GM06990 (cell line): Measurements from ENCODE around the gene ASAP3.

Experiments used
- DNase-seq: peaks from one replicate; pipeline ENCODE4 v3.0.0-alpha.2; 2011; ENCODE audit not compliant: insufficient read length; ENCODE audit errors: extremely low read depth
- H3K27me3 ChIP-seq: replicated peaks from 2 replicates; pipeline ENCODE4 v1.6.0; 2011; ENCODE audit warnings: low read length; ENCODE audit not compliant: control insufficient read depth, insufficient read depth
- H3K36me3 ChIP-seq: 2 replicates; pipeline ENCODE4 v1.5.1; 2011; ENCODE audit warnings: low read length; ENCODE audit not compliant: control insufficient read depth, insufficient read depth
- H3K4me3 ChIP-seq: replicated peaks from 2 replicates; pipeline ENCODE4 v1.5.1; 2011; ENCODE audit warnings: low read depth, mild to moderate bottlenecking, control low read depth, low read length
- CTCF ChIP-seq: IDR thresholded peaks from 2 replicates; pipeline ENCODE4 v1.5.1; 2011; ENCODE audit warnings: low read length, control low read depth, mild to moderate bottlenecking, inconsistent platforms; ENCODE audit not compliant: insufficient read depth, poor library complexity, severe bottlenecking

The ASAP3 gene

GRCh38 chr1:23437355-23437664 is 46.7 kb downstream of the ASAP3 start:
- Histone ChIP-seq H3K36me3 (no peaks in the 10 kb centered on the region), H3K27me3 (no peaks in the 10 kb centered on the region; the same call in 1 of the 2 replicates), H3K4me3 (no peak overlapping the region)
- TF ChIP-seq CTCF, result no peak
- no peak for DNase-seq

GRCh38 chr1:23436520-23437354 is 47.2 kb downstream of the ASAP3 start:
- DNase-seq, result no peak
- Histone ChIP-seq H3K4me3 (no peak overlapping the region), H3K36me3 (no peaks in the 10 kb centered on the region), H3K27me3 (no peaks in the 10 kb centered on the region; the same call in 1 of the 2 replicates)
- TF ChIP-seq CTCF, result no peak

- TF ChIP-seq CTCF, result no peak
- no peak for DNase-seq
- Histone ChIP-seq H3K27me3 (no peaks in the 10 kb centered on the region; the same call in 1 of the 2 replicates), H3K4me3 (no peak overlapping the region), H3K36me3 (no peaks in the 10 kb centered on the region)
Measured at GRCh38 chr1:23434260-23434775, 49.7 kb downstream of the ASAP3 start.

- DNase-seq, result no peak
- TF ChIP-seq CTCF, result no peak
- H3K27me3 ChIP-seq, result no peaks in the 10 kb centered on the region; the same call in none of the 2 replicates
- no peak overlapping the region for H3K4me3 ChIP-seq
- no peaks in the 10 kb centered on the region for H3K36me3 ChIP-seq
Measured at GRCh38 chr1:23433122-23433521, 50.9 kb downstream of the ASAP3 start.

GRCh38 chr1:23431431-23431830 is 52.5 kb downstream of the ASAP3 start:
- no peaks in the 10 kb centered on the region; the same call in none of the 2 replicates for H3K27me3 ChIP-seq
- no peak for TF ChIP-seq CTCF
- DNase-seq, result no peak
- no peak overlapping the region for H3K4me3 ChIP-seq
- H3K36me3 ChIP-seq, result no peaks in the 10 kb centered on the region
